Endometrial microvascular endothelial cells (primary cell): ENCODE data around the gene CMPK1. TPM values are rescaled to one million over a fixed set of nuclear protein-coding genes. Genes with fewer than 3 reads are reported as not detected.

Experiments
- in situ Hi-C: cut with HindIII; loops from 2 replicates; pipeline ENCODE4 v1.10.0; 2017; ENCODE audit warnings: low sequenced_read_pairs, low pct_unique_long_range_greater_than_20kb; ENCODE audit errors: inconsistent ontology term
- total RNA-seq: library from RNA; depleted of rRNA; stranded (reverse); fragments of >200 nt; gene quantifications from one replicate; pipeline ENCODE4 v1.2.3, GENCODE V29; 2015; ENCODE audit errors: inconsistent ontology term

Gene CMPK1
- total RNA-seq, 1 donor from 2014 or later, result 79.6 TPM

DNA sequence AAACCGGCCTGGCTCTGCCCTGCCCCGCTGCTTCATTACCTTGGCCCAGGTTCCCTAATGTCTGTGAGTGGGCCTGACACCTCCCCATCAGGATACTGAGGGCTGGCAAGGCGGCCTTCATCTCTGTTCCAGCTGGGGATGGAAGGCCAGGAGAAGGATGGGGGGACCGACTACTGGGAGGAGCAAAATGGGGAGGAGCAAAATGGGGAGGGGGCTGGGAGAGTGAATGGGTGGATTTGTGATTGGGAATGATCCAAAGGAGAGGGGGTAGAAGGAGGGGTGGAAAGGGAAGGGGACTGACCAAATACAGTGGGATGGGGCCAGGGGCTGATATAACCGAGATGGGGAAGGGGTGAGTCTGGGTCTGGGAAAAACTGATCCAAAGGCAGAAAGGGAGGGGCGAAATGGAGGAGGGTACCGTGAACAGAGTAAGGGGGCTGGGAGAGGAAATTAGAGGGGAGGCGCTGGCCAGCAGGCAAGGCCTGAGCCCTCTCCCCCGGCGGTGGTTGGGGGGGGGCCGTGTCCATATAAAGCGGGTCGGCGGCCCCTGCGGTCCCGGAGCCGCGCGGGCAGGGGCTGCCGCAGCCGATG is 82.2 kb downstream of the CMPK1 start, which contains the start of gene FOXE3:
TSS of gene FOXE3 (plus strand) at position 558 of the 591 bp plus-strand sequence. CDS start at position 589, 31 bp downstream.
- in situ Hi-C loops, result no loop called here

DNA sequence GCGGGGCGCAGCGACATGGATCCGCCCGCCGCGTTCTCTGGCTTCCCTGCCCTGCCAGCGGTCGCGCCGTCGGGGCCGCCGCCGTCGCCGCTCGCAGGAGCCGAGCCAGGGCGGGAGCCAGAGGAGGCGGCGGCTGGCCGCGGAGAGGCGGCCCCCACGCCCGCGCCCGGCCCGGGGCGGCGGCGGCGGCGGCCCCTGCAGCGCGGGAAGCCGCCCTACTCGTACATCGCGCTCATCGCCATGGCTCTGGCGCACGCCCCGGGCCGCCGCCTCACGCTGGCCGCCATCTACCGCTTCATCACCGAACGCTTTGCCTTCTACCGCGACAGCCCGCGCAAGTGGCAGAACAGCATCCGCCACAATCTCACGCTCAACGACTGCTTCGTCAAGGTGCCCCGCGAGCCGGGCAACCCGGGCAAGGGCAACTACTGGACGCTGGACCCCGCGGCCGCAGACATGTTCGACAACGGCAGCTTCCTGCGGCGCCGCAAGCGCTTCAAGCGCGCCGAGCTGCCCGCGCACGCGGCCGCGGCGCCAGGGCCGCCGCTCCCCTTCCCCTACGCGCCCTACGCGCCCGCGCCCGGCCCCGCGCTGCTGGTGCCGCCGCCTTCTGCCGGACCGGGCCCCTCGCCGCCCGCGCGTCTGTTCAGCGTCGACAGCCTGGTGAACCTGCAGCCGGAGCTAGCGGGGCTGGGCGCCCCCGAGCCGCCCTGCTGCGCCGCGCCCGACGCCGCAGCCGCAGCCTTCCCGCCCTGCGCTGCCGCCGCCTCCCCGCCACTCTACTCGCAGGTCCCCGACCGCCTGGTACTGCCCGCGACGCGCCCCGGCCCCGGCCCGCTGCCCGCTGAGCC is 83.0 kb downstream of the CMPK1 start:
- in situ Hi-C loops, result no loop called here

- in situ Hi-C loops, result no loop called here
These were observed 83.8 kb downstream of the CMPK1 start for GRCh38 chr1:47417170-47418044.

DNA sequence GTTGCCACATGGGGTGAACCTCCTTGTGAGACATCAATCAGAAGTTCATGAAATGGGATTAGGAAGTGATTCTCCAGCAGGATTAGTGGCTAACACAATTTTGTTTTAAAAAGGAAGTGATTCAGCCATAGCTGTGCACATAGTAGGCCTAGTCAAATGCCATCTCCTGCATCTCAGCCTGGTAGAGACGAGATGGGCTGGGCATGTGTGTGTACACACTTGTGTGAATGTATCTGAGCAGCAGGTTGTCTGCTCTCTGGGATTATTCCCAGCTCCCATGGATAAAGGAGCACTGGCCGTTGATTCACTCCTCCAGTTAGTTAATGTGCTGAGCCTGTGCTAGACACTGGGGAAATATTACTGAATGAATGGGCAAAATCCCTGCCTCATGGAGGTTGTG is 84.5 kb downstream of the CMPK1 start:
- in situ Hi-C loops, result no loop called here

GRCh38 chr1:47418681-47419325 is 85.2 kb downstream of the CMPK1 start:
- in situ Hi-C loops, result no loop called here

DNA sequence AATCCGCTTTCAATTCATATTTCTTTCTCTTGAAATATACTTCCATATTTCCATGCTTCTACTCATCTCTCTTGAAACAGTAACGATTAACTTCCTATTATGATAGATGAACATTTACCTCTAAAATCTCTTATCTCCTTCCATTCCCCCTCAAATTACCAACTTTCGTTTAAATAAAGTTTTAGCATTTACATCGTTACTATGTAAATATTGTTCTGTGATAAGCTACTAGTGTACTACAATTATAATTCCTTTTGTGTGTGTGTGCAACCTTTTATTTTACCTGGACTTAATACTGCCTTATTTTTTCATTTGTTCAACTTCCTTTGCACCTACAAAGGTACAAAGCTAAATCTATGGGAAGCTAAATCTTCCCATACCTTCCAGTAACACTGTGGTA is 87.0 kb downstream of the CMPK1 start:
- in situ Hi-C loops, result no loop called here

DNA sequence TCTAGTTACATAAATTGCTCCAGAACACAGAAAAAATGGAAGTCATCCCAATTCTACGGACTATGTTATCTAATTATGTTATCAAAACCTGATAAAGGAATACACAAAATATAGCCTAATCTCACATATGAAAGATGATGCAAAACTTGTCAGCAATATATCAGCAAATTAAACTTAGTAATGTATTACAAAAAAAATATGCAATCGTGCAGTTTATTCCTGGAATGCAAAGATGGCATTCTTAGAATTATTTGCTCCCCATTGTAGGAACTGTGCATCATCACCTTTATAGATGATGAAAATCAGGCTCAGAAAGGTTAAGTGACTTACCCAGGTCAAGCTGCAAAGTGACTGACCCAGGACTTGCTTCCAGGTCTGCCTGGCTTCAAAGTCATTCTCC is 90.3 kb downstream of the CMPK1 start:
- in situ Hi-C loops, result no loop called here

- in situ Hi-C loops, result no loop called here
These were observed 90.9 kb downstream of the CMPK1 start for GRCh38 chr1:47424336-47424982.

Other genes starting within 250 kb of the CMPK1 start
- not detected for gene CYP4A22, start 196.3 kb upstream of the CMPK1 start, total RNA-seq
- gene PDZK1IP1, start 143.8 kb upstream of the CMPK1 start, total RNA-seq, result not detected
- 22.0 TPM for gene TAL1, start 101.6 kb upstream of the CMPK1 start, total RNA-seq
- gene STIL, start 19.6 kb upstream of the CMPK1 start, total RNA-seq, result 23.5 TPM
- not detected for gene FOXE3, start 82.5 kb downstream of the CMPK1 start, total RNA-seq
- 0.28 TPM for gene FOXD2, start 104.3 kb downstream of the CMPK1 start, total RNA-seq